Brain microvascular endothelial cell (primary cell): ENCODE measurements around the gene ATP5F1C.
"Not testable (repeated sequence)": the region's sequence is repeated elsewhere in the genome, so short reads cannot be mapped to it uniquely, and the experiment has no call there.

Experiments
- DNase-seq: peaks from one replicate; pipeline ENCODE4 v3.0.0-alpha.2; 2020
- H3K27ac ChIP-seq: fragments of 250-450 bp; sonication (Bioruptor Pico); 2 replicates; pipeline ENCODE4 v1.5.1; 2020; ENCODE audit warnings: mild to moderate bottlenecking, moderate library complexity
- H3K27me3 ChIP-seq: fragments of 250-450 bp; sonication (Bioruptor Pico); replicated peaks from 2 replicates; pipeline ENCODE4 v1.5.1; 2020; ENCODE audit warnings: mild to moderate bottlenecking
- H3K36me3 ChIP-seq: fragments of 250-450 bp; sonication (Bioruptor Pico); replicated peaks from 2 replicates; pipeline ENCODE4 v1.5.1; 2020; ENCODE audit warnings: mild to moderate bottlenecking
- H3K4me3 ChIP-seq: 2 replicates; pipeline ENCODE4 v1.5.1; 2011; ENCODE audit warnings: low read depth, mild to moderate bottlenecking, control low read depth, low read length, moderate library complexity
- in situ Hi-C: cut with HindIII; loops from 2 replicates; pipeline ENCODE4 v1.10.0; 2017; ENCODE audit warnings: low sequenced_read_pairs, low pct_ligation_motif_present
- TF ChIP-seq, protein P1 (sequence below): IDR thresholded peaks from 2 replicates; pipeline ENCODE4 v1.5.1; 2011; ENCODE audit warnings: low read depth, mild to moderate bottlenecking, moderate library complexity, low read length, control low read depth, inconsistent platforms; ENCODE audit errors: missing control alignments

ATP5F1C gene

DNA sequence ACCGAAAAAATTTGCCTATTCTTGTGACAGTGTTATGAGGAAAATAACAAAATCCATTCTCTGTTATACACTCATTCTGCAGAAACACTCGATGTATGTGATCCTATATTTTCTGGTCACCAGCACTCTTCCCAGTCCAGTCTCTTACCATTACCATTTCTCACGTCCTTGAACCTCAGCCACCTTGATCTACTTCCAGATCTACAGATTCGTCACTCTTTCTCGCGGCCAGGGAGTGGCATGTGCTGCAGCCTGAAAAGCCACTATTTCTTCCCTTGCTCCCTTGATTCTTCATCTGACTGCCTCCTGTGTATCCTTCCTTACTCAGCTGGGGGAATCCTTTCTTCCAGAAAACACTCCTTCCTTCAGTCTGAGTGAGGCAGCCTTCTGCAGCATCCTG, 16.2 kb downstream of the ATP5F1C start:
- no peak overlapping the region for H3K27ac ChIP-seq

DNA sequence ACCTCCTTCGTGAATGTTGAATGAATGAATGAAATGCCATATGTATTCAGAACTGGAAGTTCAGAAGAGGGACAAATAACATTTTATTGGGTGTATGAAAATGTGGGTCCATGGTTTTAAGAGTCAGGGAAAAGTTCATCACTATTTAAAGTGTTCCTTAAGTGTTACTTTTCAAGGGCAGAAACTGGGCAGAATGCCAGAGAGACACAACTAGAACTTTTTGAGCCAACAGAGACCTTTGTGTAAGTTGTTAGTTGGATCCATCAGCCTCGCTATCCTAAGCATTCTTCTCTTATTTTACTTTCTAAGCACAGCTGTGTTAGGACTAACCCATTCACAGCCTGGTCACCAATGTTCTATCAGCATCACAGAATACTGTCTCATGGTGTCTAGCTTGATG, 16.8 kb downstream of the ATP5F1C start:
- Histone ChIP-seq H3K27ac (no peak overlapping the region), H3K36me3 (peaks cover 75% of the 10 kb centered on the region), H3K4me3 (no peak overlapping the region), H3K27me3 (no peaks in the 10 kb centered on the region)
- in situ Hi-C loops = no loop called here
- TF ChIP-seq, protein P1, sequence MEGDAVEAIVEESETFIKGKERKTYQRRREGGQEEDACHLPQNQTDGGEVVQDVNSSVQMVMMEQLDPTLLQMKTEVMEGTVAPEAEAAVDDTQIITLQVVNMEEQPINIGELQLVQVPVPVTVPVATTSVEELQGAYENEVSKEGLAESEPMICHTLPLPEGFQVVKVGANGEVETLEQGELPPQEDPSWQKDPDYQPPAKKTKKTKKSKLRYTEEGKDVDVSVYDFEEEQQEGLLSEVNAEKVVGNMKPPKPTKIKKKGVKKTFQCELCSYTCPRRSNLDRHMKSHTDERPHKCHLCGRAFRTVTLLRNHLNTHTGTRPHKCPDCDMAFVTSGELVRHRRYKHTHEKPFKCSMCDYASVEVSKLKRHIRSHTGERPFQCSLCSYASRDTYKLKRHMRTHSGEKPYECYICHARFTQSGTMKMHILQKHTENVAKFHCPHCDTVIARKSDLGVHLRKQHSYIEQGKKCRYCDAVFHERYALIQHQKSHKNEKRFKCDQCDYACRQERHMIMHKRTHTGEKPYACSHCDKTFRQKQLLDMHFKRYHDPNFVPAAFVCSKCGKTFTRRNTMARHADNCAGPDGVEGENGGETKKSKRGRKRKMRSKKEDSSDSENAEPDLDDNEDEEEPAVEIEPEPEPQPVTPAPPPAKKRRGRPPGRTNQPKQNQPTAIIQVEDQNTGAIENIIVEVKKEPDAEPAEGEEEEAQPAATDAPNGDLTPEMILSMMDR = no peak
- DNase-seq = no peak

More for the DNA sequence above, 16.2 kb downstream of the ATP5F1C start:
- no peaks in the 10 kb centered on the region for H3K27me3 ChIP-seq
- H3K36me3 ChIP-seq = peaks cover 80% of the 10 kb centered on the region
- no peak overlapping the region for H3K4me3 ChIP-seq
- DNase-seq = no peak
- in situ Hi-C loops = no loop called here
- TF ChIP-seq, protein P1 = no peak

DNA sequence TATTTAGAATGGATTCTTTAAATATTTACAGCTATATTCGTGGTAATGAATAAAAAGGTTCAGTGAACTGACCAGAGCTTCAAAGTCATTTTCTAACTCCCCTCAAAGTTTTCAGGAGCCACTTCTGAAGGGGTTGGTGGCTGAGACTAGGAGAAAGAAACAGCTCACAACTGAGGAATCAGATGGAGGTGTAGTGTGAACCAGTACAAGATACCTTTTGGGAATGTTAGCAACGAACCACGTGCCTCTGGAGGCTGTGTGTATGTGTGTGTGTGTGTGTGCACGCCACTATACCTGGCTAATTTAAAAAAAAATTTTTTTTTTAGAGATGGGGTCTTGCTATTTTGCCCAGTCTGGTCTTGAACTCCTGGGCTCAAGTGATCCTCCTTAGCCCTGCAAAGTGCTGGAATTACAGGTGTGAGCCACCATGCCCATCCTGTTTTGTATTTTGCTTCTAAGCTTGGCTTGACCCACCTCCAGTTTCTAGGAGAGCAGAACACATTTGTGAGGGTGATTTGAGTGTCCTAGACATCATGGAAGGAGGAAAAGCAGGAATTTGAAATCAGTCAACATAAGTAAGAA, 20.8 kb downstream of the ATP5F1C start:
- DNase-seq = no peak
- TF ChIP-seq, protein P1 = no peak
- in situ Hi-C loops = no loop called here
- Histone ChIP-seq H3K36me3 (peaks cover 38% of the 10 kb centered on the region), H3K4me3 (no peak overlapping the region), H3K27ac (no peak overlapping the region), H3K27me3 (no peaks in the 10 kb centered on the region)

DNA sequence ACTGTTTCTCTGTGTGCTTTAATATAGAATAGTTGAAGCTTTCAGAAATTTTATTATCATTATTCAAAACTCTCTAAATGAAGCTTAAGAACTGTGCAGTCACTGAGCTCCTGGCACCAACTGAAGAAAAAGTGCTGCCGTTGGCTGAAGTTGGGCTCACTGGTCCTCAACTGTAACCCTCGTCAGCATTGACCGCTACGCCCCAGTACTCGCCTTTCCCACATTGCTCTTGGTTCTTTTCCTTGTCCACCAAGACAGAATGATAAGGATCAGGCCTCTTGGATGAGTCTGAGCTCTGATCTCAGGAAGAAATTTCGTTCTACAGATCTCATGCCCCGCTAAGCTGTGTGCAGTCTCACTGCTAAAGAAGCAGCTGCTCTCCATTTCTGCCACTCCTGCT, 22.5 kb downstream of the ATP5F1C start:
- Histone ChIP-seq H3K4me3 (no peak overlapping the region), H3K27me3 (no peaks in the 10 kb centered on the region), H3K27ac (no peak overlapping the region), H3K36me3 (peaks cover 22% of the 10 kb centered on the region)
- in situ Hi-C loops = no loop called here
- no peak for DNase-seq
- TF ChIP-seq, protein P1 = no peak

DNA sequence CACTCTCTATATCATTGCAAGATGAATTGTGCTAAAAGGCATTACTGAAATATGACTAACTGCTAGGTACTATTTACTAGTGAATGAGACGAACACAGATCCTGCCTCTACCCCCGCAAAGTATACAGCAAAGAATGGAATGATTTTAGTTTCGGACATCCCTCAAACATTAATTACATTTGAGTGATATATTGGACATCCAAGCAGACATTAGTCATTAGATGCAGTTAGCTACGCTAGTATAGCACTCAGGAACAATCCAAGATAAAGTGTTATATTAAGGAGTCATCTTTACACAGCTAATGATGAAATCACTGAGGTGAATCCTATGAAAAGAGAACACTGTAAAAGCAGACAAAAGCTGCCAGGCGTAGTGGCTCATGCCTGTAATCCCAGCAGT, 23.0 kb downstream of the ATP5F1C start:
- no peak overlapping the region for H3K27ac ChIP-seq
- peaks cover 19% of the 10 kb centered on the region for H3K36me3 ChIP-seq
- H3K4me3 ChIP-seq = no peak overlapping the region
- in situ Hi-C loops = no loop called here
- TF ChIP-seq, protein P1 = no peak
- no peaks in the 10 kb centered on the region for H3K27me3 ChIP-seq
- no peak for DNase-seq

DNA sequence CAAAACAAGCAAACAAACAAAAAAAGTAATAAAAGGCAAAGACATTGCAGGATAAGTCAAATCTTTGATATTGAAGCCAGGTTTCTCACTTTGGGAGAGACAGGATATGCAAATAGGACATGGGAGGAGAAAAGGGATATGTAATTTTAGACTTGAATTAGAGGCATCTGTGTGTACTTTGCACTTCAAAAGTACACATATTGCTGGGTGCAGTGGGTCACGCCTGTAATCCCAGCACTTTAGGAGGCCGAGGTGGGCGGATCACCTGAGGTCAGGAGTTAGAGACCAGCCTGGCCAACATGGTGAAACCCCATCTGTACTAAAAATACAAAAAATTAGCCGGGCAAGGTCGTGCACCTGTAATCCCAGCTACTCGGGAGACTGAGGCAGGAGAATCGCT, 23.8 kb downstream of the ATP5F1C start:
- H3K27ac ChIP-seq, DNase-seq, in situ Hi-C loops, H3K4me3 ChIP-seq, H3K27me3 ChIP-seq: not testable (repeated sequence)
- H3K36me3 ChIP-seq = peaks cover 14% of the 10 kb centered on the region
